Sigmoid colon (tissue), 7 donors: ENCODE results near the gene TMEM182. TPM values are rescaled to one million over a fixed set of nuclear protein-coding genes. Genes with fewer than 3 reads are reported as not detected.

ENCODE experiments used
- DNase-seq: peaks from one replicate; pipeline ENCODE4 v3.0.0-alpha.2; 2019
- H3K27ac ChIP-seq, 4 donors: fragments of 200-600 bp; sonication (generic); one replicate each; pipeline ENCODE4 v1.5.1; 2016 to 2019; ENCODE audit warnings: mild to moderate bottlenecking in 1 of 4
- H3K27me3 ChIP-seq, 3 donors: fragments of 200-600 bp; sonication (generic); one replicate each; pipeline ENCODE4 v1.5.1; 2019; ENCODE audit warnings: mild to moderate bottlenecking in 1 of 3
- H3K36me3 ChIP-seq, 4 donors: fragments of 200-600 bp; sonication (generic); one replicate each; pipeline ENCODE4 v1.5.1; 2016 to 2019
- H3K4me1 ChIP-seq, 4 donors: fragments of 200-600 bp; sonication (generic); one replicate each; pipeline ENCODE4 v1.5.1; 2017 to 2019
- H3K4me3 ChIP-seq, 4 donors: fragments of 200-600 bp; sonication (generic); one replicate each; pipeline ENCODE4 v1.5.1; 2017 to 2019; ENCODE audit warnings: mild to moderate bottlenecking in 2 of 4, moderate library complexity in 1 of 4
- H3K9me3 ChIP-seq, 4 donors: fragments of 200-600 bp in 3 of 4; sonication (generic) in 3 of 4; one replicate each; pipeline versions ENCODE4 v1.5.1 to v1.6.1; 2013 to 2019
- EP300 ChIP-seq, 4 donors: sonication (generic); formaldehyde crosslinking; IDR thresholded peaks; one replicate each; pipeline ENCODE4 v1.6.1; 2017; ENCODE audit warnings: antibody characterized with exemption in 4 of 4
- POLR2A ChIP-seq, 2 donors: fragments of 450-650 bp; IDR thresholded peaks; one replicate each; pipeline ENCODE4 v1.6.1; 2016; ENCODE audit warnings: antibody characterized with exemption in 2 of 2, mild to moderate bottlenecking in 2 of 2, moderate library complexity in 2 of 2
- POLR2AphosphoS5 ChIP-seq, 4 donors: sonication (generic); formaldehyde crosslinking; IDR thresholded peaks; one replicate each; pipeline ENCODE4 v1.6.1; 2017; ENCODE audit warnings: antibody characterized with exemption in 4 of 4
- WGBS, 2 donors: extraction: QIAGEN DNeasy Blood & Tissue Kit; methylation state at CpG; one replicate each; pipeline ENCODE4 v1.1.7; 2013; 5-methylcytosine and 5-hydroxymethylcytosine counted together
- intact Hi-C: fragments of 100-400 bp; cut with DNase I; formaldehyde crosslinking; loops from one replicate; pipeline ENCODE4 v1.15.1; 2023
- polyA plus RNA-seq, 3 donors: library from polyadenylated mRNA; stranded (reverse); fragments of 200-250 nt; gene quantifications; one replicate each; pipeline ENCODE4 v1.2.3, GENCODE V29; 2013
- total RNA-seq, 4 donors: library from RNA; depleted of rRNA; stranded (reverse); fragments of >200 nt; gene quantifications; one replicate each; pipeline ENCODE4 v1.1.0, GENCODE V29; 2016
- TF ChIP-seq, protein P1 (sequence below), 4 experiments: fragments of 450-650 bp in 3 of 4; fragments of 200-600 bp in 1 of 4; IDR thresholded peaks; one replicate each; pipeline ENCODE4 v1.5.1; 2016 to 2019; ENCODE audit warnings: antibody characterized with exemption in 4 of 4, mild to moderate bottlenecking in 3 of 4, moderate library complexity in 2 of 4
- donor health status: healthy with polysubstance abuse.
- donor health status: Bipolar disorder and iron deficiency.
- donor health status: healthy.

TMEM182 gene
- total and polyA plus RNA-seq, 7 donors = 0.36 to 2.5 (median 1.7) TPM; not detected in 1

DNA sequence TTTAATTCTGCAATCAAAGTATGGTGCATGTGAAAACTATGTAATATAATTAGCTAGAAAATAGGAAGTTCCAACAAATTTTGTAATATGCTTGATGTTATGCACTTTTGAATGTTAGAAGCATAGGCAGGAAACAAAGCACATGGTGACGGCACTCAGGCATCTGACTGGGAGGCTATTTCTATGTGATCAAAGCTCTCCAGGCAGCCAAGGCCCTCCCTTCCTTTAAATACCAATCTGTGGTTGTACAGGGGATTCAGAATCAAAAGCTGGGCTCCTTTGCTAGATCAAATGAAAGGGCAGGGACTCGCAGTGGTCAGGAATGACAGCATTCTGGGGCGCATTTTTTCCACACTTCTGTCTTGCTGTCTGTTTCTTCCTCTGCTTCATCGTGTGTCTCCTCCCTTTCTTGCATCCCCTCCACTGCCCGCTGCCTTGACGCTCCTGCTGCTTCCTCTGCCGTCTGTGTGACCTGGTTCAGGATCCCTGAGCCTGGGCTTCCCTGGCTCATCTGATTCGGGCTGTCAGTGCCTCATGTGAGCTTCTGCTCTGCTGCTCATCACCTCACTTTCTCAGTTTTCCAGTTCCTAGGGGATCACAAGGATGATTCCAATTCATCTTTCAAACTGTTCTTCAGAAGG lies 30.9 kb downstream of the TMEM182 start:
- H3K4me1 ChIP-seq = peaks cover 0 to 23% (median 18%) of the 10 kb centered on the region in 4 donors
- intact Hi-C loops = no loop called here
- H3K27ac ChIP-seq = no peak overlapping the region
- no peak for DNase-seq
- no peak overlapping the region for H3K4me3 ChIP-seq
- TF ChIP-seq, protein P1, sequence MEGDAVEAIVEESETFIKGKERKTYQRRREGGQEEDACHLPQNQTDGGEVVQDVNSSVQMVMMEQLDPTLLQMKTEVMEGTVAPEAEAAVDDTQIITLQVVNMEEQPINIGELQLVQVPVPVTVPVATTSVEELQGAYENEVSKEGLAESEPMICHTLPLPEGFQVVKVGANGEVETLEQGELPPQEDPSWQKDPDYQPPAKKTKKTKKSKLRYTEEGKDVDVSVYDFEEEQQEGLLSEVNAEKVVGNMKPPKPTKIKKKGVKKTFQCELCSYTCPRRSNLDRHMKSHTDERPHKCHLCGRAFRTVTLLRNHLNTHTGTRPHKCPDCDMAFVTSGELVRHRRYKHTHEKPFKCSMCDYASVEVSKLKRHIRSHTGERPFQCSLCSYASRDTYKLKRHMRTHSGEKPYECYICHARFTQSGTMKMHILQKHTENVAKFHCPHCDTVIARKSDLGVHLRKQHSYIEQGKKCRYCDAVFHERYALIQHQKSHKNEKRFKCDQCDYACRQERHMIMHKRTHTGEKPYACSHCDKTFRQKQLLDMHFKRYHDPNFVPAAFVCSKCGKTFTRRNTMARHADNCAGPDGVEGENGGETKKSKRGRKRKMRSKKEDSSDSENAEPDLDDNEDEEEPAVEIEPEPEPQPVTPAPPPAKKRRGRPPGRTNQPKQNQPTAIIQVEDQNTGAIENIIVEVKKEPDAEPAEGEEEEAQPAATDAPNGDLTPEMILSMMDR (IDR thresholded peaks at IDR 0.05) = no peak
- TF ChIP-seq EP300 (IDR thresholded peaks at IDR 0.05) (no peak), POLR2A (IDR thresholded peaks at IDR 0.05) (no peak), POLR2AphosphoS5 (IDR thresholded peaks at IDR 0.05) (no peak)
- no peaks in the 10 kb centered on the region for H3K27me3 ChIP-seq
- H3K36me3 ChIP-seq = no peaks in the 10 kb centered on the region
- 91 to 95% methylated on average over 8 of the region's 8 CpGs for WGBS, 2 donors
- no peaks in the 10 kb centered on the region for H3K9me3 ChIP-seq

DNA sequence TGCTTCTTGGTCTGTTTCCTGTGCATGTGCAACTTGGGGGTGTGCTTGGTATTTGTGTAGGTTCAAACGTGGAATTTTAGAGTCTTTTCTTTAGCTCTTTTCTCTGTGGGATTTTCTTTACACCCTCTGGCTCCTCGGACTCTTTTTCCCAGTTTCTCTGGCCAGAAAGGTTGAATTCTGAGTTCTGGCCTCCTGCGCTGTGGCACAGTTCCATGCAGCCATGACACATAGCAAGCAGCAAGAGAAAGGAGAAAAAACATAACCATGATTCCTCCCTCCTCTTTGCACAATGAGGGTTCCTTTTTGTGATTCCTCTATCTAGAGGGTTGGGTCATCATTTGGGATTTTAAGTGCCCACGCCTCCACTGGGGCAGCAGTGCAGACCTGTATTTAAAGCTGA lies 33.8 kb downstream of the TMEM182 start:
- WGBS, 2 donors = 90% methylated on average over 4 of the region's 4 CpGs
- Histone ChIP-seq H3K36me3 (no peaks in the 10 kb centered on the region), H3K27ac (no peak overlapping the region), H3K4me3 (no peak overlapping the region), H3K9me3 (peaks cover 0 to 4% (median 0%) of the 10 kb centered on the region in 4 donors), H3K27me3 (no peaks in the 10 kb centered on the region), H3K4me1 (no peaks in the 10 kb centered on the region)
- TF ChIP-seq EP300 (IDR thresholded peaks at IDR 0.05) (no peak), POLR2A (IDR thresholded peaks at IDR 0.05) (no peak)
- TF ChIP-seq, protein P1 (IDR thresholded peaks at IDR 0.05) = no peak
- DNase-seq = no peak
- intact Hi-C loops = no loop called here

DNA sequence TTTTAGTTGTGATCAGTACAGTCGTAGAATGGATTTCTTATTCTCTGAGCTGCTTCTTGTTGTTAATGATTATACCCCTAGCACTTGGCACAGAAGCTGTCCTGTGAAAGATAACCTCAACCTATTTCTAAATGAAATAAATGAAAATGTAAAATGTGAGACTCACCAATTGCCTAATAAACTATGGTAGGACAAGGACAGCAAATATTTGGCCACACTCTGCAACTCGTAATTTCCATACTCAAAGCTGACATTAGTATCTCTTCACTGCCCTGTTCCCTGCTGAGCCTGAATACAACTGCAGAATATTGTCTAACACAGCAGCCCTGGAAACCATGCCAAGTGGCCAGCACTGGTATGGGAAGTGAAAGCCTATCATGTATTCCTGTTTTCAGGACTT lies 34.5 kb downstream of the TMEM182 start:
- 89 to 93% methylated on average over 2 of the region's 2 CpGs for WGBS, 2 donors
- DNase-seq = no peak
- no peak for TF ChIP-seq POLR2A (IDR thresholded peaks at IDR 0.05)
- TF ChIP-seq POLR2AphosphoS5 (IDR thresholded peaks at IDR 0.05) = no peak
- TF ChIP-seq, protein P1 (IDR thresholded peaks at IDR 0.05) = no peak
- TF ChIP-seq EP300 (IDR thresholded peaks at IDR 0.05) = no peak
- Histone ChIP-seq H3K36me3 (no peaks in the 10 kb centered on the region), H3K27ac (no peak overlapping the region), H3K4me1 (no peaks in the 10 kb centered on the region), H3K27me3 (no peaks in the 10 kb centered on the region), H3K9me3 (peaks cover 0 to 8% (median 0%) of the 10 kb centered on the region in 4 donors), H3K4me3 (no peak overlapping the region)
- intact Hi-C loops = no loop called here

DNA sequence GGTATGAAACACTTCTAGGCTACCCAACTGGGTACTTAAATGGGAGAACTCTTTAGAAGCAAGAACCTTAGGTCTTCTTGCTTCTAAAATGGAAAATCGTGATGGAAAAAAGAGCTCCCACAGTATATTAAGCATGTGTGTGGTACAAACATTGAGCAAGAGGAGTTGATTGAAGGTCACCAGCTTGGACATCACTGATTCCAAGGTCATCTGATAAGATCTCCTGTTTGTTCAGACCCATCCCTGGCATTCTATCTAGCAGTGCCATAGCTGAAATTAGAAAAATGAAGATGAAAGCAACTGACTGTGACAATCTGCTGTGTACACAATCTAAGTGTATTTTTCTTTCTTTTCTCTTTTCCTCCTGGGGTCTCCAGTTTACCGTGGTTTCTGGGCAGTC lies 35.7 kb downstream of the TMEM182 start:
- intact Hi-C loops = no loop called here
- TF ChIP-seq POLR2A (IDR thresholded peaks at IDR 0.05) (no peak), POLR2AphosphoS5 (IDR thresholded peaks at IDR 0.05) (no peak)
- no peaks in the 10 kb centered on the region for H3K36me3 ChIP-seq
- no peaks in the 10 kb centered on the region for H3K27me3 ChIP-seq
- no peak overlapping the region for H3K4me3 ChIP-seq
- 95 to 96% methylated on average over 2 of the region's 2 CpGs for WGBS, 2 donors
- no peak for DNase-seq
- H3K27ac ChIP-seq = no peak overlapping the region
- H3K9me3 ChIP-seq = peaks cover 0 to 18% (median 0%) of the 10 kb centered on the region in 4 donors
- no peaks in the 10 kb centered on the region for H3K4me1 ChIP-seq

DNA sequence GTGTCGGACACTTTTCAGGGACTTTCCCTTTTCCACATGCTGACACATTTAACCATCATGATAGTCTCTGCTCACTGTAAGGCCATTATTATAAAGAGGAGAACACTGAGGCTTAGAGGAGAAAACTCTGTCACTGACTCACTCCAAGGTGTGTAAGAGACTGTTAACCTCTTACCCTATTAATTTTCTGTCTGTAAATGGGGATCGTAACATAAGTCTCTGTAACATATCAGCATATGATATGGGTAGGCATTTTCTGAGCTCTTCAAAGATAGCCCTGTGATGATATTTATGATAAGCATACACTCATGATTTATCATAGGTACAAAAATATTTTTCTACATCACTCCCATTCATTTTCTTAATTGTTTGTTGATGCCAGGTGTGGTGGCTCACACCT lies 36.4 kb downstream of the TMEM182 start:
- WGBS, 2 donors = 97% methylated on average over 2 of the region's 2 CpGs
- peaks cover 0 to 22% (median 0%) of the 10 kb centered on the region in 4 donors for H3K9me3 ChIP-seq
- DNase-seq = no peak
- H3K4me3 ChIP-seq = no peak overlapping the region
- no peaks in the 10 kb centered on the region for H3K27me3 ChIP-seq
- H3K36me3 ChIP-seq = no peaks in the 10 kb centered on the region
- intact Hi-C loops = no loop called here
- H3K4me1 ChIP-seq = no peaks in the 10 kb centered on the region
- TF ChIP-seq, protein P1 (IDR thresholded peaks at IDR 0.05) = no peak
- no peak for TF ChIP-seq POLR2A (IDR thresholded peaks at IDR 0.05)
- TF ChIP-seq EP300 (IDR thresholded peaks at IDR 0.05) = no peak
- no peak overlapping the region for H3K27ac ChIP-seq
